Measurements from ENCODE around the gene RAB10. TPM values are rescaled to one million over a fixed set of nuclear protein-coding genes. Genes with fewer than 3 reads are reported as not detected.

Gene RAB10
- total and polyA plus RNA-seq, 8 donors, result 101 to 175 (median 127) TPM

DNA sequence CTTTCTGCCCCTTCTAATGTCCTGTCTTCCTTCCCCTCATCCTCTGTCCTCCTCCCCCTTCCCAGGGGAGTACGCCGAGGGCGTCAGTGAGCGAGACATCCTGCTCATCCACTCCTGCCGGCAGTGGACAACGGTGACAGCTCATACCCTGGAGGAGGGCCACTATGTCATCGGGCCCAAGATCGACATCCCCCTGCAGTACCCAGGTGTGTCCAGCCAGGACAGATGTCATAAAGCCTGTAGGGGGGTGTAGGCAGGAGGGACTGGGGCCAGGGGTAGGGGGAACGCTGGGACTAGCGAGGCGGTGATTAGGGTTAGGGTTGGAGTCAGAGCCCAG is 142.4 kb downstream of the RAB10 start:
- Histone ChIP-seq H3K27ac (no peak overlapping the region), H3K4me1 (peaks cover 7 to 31% of the 10 kb centered on the region in 2 donors), H3K36me3 (no peaks in the 10 kb centered on the region), H3K4me3 (no peak overlapping the region), H3K27me3 (peaks cover 24 to 79% of the 10 kb centered on the region in 2 donors), H3K9me3 (no peaks in the 10 kb centered on the region)
- ATAC-seq, result no peak
- no peak for DNase-seq
- intact Hi-C loops (cut with DNase I), result no loop called here
- TF ChIP-seq CTCF (IDR thresholded peaks at IDR 0.05), result no peak

DNA sequence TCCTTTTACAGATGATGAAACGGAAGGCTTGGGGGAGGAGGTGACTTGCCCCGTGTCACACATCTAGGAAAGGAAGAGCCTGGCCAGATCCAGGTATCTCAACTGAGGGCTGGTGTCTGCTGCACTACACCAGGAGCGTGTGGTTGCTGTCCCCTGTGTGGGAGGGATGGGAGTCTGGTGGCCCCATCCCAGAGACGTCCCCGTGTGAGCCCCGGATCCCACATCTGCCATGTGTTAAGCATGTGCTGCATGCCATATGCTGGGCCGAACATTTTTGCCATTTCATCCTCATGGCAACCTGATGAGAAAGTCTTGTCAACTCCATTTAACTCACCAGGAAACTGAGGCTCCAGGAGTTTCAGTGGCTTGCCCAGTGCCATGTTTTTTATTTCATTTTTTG is 143.2 kb downstream of the RAB10 start:
- H3K4me1 ChIP-seq, result peaks cover 7 to 30% of the 10 kb centered on the region in 2 donors
- no peaks in the 10 kb centered on the region for H3K36me3 ChIP-seq
- no peak for TF ChIP-seq CTCF (IDR thresholded peaks at IDR 0.05)
- H3K9me3 ChIP-seq, result no peaks in the 10 kb centered on the region
- ATAC-seq (no peak), DNase-seq (no peak)
- intact Hi-C loops (cut with DNase I), result no loop called here
- H3K27ac ChIP-seq, result no peak overlapping the region
- peaks cover 21 to 70% of the 10 kb centered on the region in 2 donors for H3K27me3 ChIP-seq
- no peak overlapping the region for H3K4me3 ChIP-seq

GRCh38 chr2:26178246-26178645 is 144.4 kb downstream of the RAB10 start:
- Histone ChIP-seq H3K4me1 (peaks cover 5 to 24% of the 10 kb centered on the region in 2 donors), H3K4me3 (peak overlapping the region in 1 of 2 donors; percentile 42), H3K9me3 (no peaks in the 10 kb centered on the region), H3K36me3 (no peaks in the 10 kb centered on the region), H3K27ac (no peak overlapping the region), H3K27me3 (peaks cover 15 to 63% of the 10 kb centered on the region in 2 donors)
- no peak for ATAC-seq
- TF ChIP-seq CTCF (IDR thresholded peaks at IDR 0.05), result no peak
- intact Hi-C loops (cut with DNase I), result no loop called here
- DNase-seq, result no peak

GRCh38 chr2:26178746-26179436 is 145.0 kb downstream of the RAB10 start:
- peak in 1 of 4 donors; percentile 86 for DNase-seq
- ATAC-seq, result peak; percentile 71
- Histone ChIP-seq H3K27ac (no peak overlapping the region), H3K27me3 (peaks cover 9 to 62% of the 10 kb centered on the region in 2 donors), H3K36me3 (no peaks in the 10 kb centered on the region), H3K9me3 (no peaks in the 10 kb centered on the region), H3K4me3 (peak overlapping the region; percentile 36 to 42), H3K4me1 (peaks cover 0 to 17% of the 10 kb centered on the region in 2 donors)
- no peak for TF ChIP-seq CTCF (IDR thresholded peaks at IDR 0.05)
- intact Hi-C loops (cut with DNase I), result no loop called here

GRCh38 chr2:26179446-26179913 is 145.6 kb downstream of the RAB10 start:
- Histone ChIP-seq H3K4me3 (peak overlapping the region; percentile 36 to 42), H3K36me3 (no peaks in the 10 kb centered on the region), H3K27me3 (peaks cover 3 to 62% of the 10 kb centered on the region in 2 donors), H3K27ac (no peak overlapping the region), H3K9me3 (no peaks in the 10 kb centered on the region), H3K4me1 (peaks cover 0 to 16% of the 10 kb centered on the region in 2 donors)
- ATAC-seq (no peak), DNase-seq (no peak)
- no peak for TF ChIP-seq CTCF (IDR thresholded peaks at IDR 0.05)
- intact Hi-C loops (cut with DNase I), result no loop called here
